ENCODE results near the gene FILIP1L. TPM values are rescaled to one million over a fixed set of nuclear protein-coding genes. Genes with fewer than 3 reads are reported as not detected.
A peak's percentile ranks its signal among the peaks of the same experiment; 100 is the strongest.

Gene FILIP1L
- total RNA-seq, 1 experiment from 2014 or later = 4.3 TPM

DNA sequence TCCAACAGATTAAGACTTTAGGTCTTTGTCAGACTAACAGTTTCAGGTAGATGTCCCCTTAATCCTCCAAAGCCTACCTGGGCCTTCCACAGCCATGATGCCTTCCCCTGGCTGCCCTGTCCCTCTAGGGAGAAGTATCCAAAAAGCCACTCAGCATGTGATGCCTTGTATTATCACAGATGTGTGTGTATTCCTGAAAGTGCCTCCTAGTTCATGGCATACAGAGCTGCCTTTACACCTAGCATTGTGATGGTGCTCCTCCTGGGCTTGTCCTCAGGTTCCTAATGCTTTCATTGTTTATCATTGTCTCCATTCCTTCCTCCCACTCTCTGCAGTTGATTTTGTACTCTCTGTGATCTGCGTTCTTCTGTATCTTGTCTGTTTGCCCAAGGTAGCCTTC lies 253.1 kb downstream of the FILIP1L start:
- Histone ChIP-seq H3K4me3 (ENCODE audit: low read depth, low read length, poor library complexity, severe bottlenecking) (no peak overlapping the region), H3K36me3 (ENCODE audit: insufficient read depth, low read length, poor library complexity, severe bottlenecking) (no peaks in the 10 kb centered on the region), H3K27ac (ENCODE audit: low read depth, low read length, poor library complexity, severe bottlenecking) (no peak overlapping the region), H3K27me3 (replicated peaks; ENCODE audit: insufficient read depth, low read depth, low read length, poor library complexity) (no peaks in the 10 kb centered on the region), H3K4me1 (ENCODE audit: insufficient read depth, low read length, poor library complexity, severe bottlenecking) (peaks cover 14% of the 10 kb centered on the region), H3K9me3 (ENCODE audit: low read depth, low read length, poor library complexity, severe bottlenecking) (no peaks in the 10 kb centered on the region)
- no peak for DNase-seq (ENCODE audit: low spot score)
- intact Hi-C loops (cut with micrococcal nuclease; ENCODE audit: unreplicated experiment) = no loop called here
- ChIA-PET POLR2A (ENCODE audit: low non-redundant PET) (no interaction called here), CTCF (no interaction called here)
- no TSS peak for BruUV-seq (replicated peaks)
- no peak for TF ChIP-seq EZH2 (IDR thresholded peaks at IDR 0.05; ENCODE audit: borderline replicate concordance, low read depth, low read length, poor library complexity, severe bottlenecking)
- TF ChIP-seq, protein P1, sequence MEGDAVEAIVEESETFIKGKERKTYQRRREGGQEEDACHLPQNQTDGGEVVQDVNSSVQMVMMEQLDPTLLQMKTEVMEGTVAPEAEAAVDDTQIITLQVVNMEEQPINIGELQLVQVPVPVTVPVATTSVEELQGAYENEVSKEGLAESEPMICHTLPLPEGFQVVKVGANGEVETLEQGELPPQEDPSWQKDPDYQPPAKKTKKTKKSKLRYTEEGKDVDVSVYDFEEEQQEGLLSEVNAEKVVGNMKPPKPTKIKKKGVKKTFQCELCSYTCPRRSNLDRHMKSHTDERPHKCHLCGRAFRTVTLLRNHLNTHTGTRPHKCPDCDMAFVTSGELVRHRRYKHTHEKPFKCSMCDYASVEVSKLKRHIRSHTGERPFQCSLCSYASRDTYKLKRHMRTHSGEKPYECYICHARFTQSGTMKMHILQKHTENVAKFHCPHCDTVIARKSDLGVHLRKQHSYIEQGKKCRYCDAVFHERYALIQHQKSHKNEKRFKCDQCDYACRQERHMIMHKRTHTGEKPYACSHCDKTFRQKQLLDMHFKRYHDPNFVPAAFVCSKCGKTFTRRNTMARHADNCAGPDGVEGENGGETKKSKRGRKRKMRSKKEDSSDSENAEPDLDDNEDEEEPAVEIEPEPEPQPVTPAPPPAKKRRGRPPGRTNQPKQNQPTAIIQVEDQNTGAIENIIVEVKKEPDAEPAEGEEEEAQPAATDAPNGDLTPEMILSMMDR (conservative IDR thresholded peaks at IDR 0.05; ENCODE audit: low read depth, low read length) = no peak

DNA sequence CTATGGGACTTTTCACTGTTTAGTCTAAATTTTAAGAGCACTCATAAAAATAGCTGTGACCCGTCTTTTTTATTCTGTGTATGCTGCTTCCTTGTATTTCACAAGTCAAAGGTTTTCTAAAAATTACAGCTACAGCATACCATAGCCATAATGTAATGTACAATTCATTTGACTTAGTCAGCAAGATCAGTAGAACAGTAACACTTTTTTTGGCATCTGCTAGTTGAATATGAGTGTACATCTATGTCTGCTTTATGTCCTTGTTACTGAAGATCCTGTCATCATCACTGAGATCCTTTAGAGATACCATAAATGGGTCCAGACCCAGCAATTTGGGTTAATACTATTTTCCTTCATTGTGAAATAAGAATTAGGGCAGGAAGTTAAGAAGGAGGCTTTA lies 254.5 kb downstream of the FILIP1L start:
- intact Hi-C loops (cut with micrococcal nuclease; ENCODE audit: unreplicated experiment) = no loop called here
- peak; percentile 49 for DNase-seq (ENCODE audit: low spot score)

DNA sequence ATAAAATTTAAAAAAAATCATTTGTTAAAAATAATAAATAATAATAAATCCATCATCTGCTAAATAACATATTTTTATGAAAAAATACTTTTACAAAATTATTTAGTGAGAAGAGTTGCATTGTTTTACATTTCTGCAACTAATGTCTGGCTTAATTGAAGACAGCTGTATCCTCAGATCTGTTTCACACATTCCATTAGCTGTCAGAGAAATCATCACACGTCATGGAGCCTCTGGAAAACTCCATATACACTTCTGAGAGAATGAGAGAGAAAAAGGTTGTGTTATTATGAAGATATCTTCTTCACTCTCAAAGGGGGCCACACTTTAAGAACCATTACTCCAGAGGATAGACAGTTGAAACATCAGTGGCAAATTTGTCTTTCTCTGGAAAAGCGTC lies 255.8 kb downstream of the FILIP1L start:
- Histone ChIP-seq H3K4me1 (ENCODE audit: insufficient read depth, low read length, poor library complexity, severe bottlenecking) (peaks cover 21% of the 10 kb centered on the region), H3K27ac (ENCODE audit: low read depth, low read length, poor library complexity, severe bottlenecking) (no peak overlapping the region), H3K36me3 (ENCODE audit: insufficient read depth, low read length, poor library complexity, severe bottlenecking) (no peaks in the 10 kb centered on the region), H3K4me3 (ENCODE audit: low read depth, low read length, poor library complexity, severe bottlenecking) (no peak overlapping the region), H3K27me3 (replicated peaks; ENCODE audit: insufficient read depth, low read depth, low read length, poor library complexity) (no peaks in the 10 kb centered on the region), H3K9me3 (ENCODE audit: low read depth, low read length, poor library complexity, severe bottlenecking) (no peaks in the 10 kb centered on the region)
- no TSS peak for BruUV-seq (replicated peaks)
- intact Hi-C loops (cut with micrococcal nuclease; ENCODE audit: unreplicated experiment) = no loop called here
- POLR2A ChIA-PET (ENCODE audit: low non-redundant PET) = no interaction called here
- TF ChIP-seq EZH2 (IDR thresholded peaks at IDR 0.05; ENCODE audit: borderline replicate concordance, low read depth, low read length, poor library complexity, severe bottlenecking) = no peak
- TF ChIP-seq, protein P1 (conservative IDR thresholded peaks at IDR 0.05; ENCODE audit: low read depth, low read length) = no peak
- CTCF ChIA-PET = no interaction called here
- DNase-seq (ENCODE audit: low spot score) = no peak

More for the DNA sequence above, 254.5 kb downstream of the FILIP1L start:
- ChIA-PET CTCF (no interaction called here), POLR2A (ENCODE audit: low non-redundant PET) (no interaction called here)
- H3K9me3 ChIP-seq (ENCODE audit: low read depth, low read length, poor library complexity, severe bottlenecking) = no peaks in the 10 kb centered on the region
- no peaks in the 10 kb centered on the region for H3K36me3 ChIP-seq (ENCODE audit: insufficient read depth, low read length, poor library complexity, severe bottlenecking)
- peaks cover 20% of the 10 kb centered on the region for H3K4me1 ChIP-seq (ENCODE audit: insufficient read depth, low read length, poor library complexity, severe bottlenecking)
- BruUV-seq (replicated peaks) = no TSS peak
- H3K27ac ChIP-seq (ENCODE audit: low read depth, low read length, poor library complexity, severe bottlenecking) = no peak overlapping the region
- H3K4me3 ChIP-seq (ENCODE audit: low read depth, low read length, poor library complexity, severe bottlenecking) = no peak overlapping the region
- H3K27me3 ChIP-seq (replicated peaks; ENCODE audit: insufficient read depth, low read depth, low read length, poor library complexity) = no peaks in the 10 kb centered on the region
- TF ChIP-seq EZH2 (IDR thresholded peaks at IDR 0.05; ENCODE audit: borderline replicate concordance, low read depth, low read length, poor library complexity, severe bottlenecking) = no peak
- TF ChIP-seq, protein P1 (conservative IDR thresholded peaks at IDR 0.05; ENCODE audit: low read depth, low read length) = no peak
